ENCODE results near the gene CHD3. TPM values are rescaled to one million over a fixed set of nuclear protein-coding genes. Genes with fewer than 3 reads are reported as not detected.
A peak's percentile ranks its signal among the peaks of the same experiment; 100 is the strongest.

CHD3 gene
- total RNA-seq, 4 donors from 2014 or later, result 78.9 to 117 (median 91.4) TPM

DNA sequence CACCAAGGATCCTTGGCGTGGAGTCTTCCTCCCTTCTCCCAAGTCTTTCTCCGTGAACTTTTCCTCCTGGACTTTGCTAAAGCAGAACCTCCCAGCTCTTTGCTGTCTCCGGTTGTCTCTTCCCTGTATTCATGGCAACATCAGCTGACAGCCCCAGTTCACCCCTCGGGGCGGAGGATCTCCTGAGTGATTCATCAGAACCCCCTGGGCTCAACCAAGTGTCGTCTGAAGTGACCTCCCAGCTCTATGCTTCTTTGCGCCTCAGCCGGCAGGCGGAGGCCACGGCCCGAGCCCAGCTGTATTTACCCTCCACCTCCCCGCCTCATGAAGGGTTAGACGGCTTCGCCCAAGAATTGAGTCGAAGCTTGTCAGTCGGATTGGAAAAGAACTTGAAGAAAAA lies 44.4 kb downstream of the CHD3 start:
- peak; percentile 27 to 34 for DNase-seq
- Histone ChIP-seq H3K4me1 (peaks cover 20 to 23% of the 10 kb centered on the region in 2 donors), H3K4me3 (replicated peaks in 1 of 3) (peak overlapping the region; percentile 56 to 61 (median 57)), H3K27me3 (no peaks in the 10 kb centered on the region), H3K9me3 (no peaks in the 10 kb centered on the region), H3K27ac (no peak overlapping the region), H3K36me3 (peaks cover 9 to 15% of the 10 kb centered on the region in 2 donors)
- WGBS, 2 donors, result 13 to 20% methylated on average over 16 of the region's 16 CpGs
- intact Hi-C loops (cut with DNase I), result no loop called here
- TF ChIP-seq, protein P1, sequence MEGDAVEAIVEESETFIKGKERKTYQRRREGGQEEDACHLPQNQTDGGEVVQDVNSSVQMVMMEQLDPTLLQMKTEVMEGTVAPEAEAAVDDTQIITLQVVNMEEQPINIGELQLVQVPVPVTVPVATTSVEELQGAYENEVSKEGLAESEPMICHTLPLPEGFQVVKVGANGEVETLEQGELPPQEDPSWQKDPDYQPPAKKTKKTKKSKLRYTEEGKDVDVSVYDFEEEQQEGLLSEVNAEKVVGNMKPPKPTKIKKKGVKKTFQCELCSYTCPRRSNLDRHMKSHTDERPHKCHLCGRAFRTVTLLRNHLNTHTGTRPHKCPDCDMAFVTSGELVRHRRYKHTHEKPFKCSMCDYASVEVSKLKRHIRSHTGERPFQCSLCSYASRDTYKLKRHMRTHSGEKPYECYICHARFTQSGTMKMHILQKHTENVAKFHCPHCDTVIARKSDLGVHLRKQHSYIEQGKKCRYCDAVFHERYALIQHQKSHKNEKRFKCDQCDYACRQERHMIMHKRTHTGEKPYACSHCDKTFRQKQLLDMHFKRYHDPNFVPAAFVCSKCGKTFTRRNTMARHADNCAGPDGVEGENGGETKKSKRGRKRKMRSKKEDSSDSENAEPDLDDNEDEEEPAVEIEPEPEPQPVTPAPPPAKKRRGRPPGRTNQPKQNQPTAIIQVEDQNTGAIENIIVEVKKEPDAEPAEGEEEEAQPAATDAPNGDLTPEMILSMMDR (IDR thresholded peaks at IDR 0.05), result peak in 1 of 6 experiments; percentile 8
- no peak for TF ChIP-seq POLR2A (IDR thresholded peaks at IDR 0.05)

DNA sequence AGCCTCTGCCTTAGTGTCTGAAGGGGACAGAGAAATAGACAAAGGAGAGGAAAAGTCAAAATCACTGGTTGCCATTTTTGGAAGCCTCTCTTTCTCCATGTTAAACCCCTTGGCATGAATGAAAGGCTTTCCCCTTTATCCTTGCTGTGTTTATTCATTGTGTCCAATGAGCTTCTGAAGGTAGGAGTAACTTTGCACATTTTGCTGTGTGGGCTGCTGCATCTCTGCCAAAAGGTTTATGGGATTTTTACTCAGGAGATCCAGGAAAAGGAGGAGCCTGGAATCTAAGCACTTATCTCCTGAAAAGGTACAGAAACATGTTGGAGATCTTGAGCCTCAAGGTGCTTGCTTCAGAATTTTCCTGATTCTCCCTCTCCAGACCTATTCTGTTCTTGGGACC lies 47.3 kb downstream of the CHD3 start:
- intact Hi-C loops (cut with DNase I), result no loop called here
- Histone ChIP-seq H3K4me3 (replicated peaks in 1 of 3) (no peak overlapping the region), H3K36me3 (peaks cover 24 to 29% of the 10 kb centered on the region in 2 donors), H3K27me3 (no peaks in the 10 kb centered on the region), H3K4me1 (peaks cover 19 to 22% of the 10 kb centered on the region in 2 donors), H3K27ac (no peak overlapping the region), H3K9me3 (no peaks in the 10 kb centered on the region)
- DNase-seq, result no peak
- no peak for TF ChIP-seq POLR2A (IDR thresholded peaks at IDR 0.05)
- TF ChIP-seq, protein P1 (IDR thresholded peaks at IDR 0.05), result no peak

DNA sequence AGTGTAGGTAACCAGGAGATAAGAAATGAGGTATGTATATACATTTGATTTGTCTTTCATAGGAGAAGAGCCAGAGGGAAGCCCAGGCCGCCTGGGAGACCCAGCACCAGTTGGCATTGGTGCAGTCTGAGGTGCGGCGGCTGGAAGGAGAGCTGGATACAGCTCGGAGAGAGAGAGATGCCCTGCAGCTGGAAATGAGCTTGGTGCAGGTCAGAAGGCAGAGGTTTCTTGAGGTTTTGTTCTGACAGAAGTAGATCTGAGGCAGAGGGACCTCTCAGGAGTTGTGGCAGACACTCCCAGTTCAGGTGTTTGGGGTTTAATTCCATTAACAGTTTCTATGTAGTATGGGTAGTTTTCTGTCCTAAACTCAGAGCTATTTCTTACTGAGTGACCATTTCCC lies 51.4 kb downstream of the CHD3 start:
- DNase-seq, result no peak
- H3K4me3 ChIP-seq (replicated peaks in 1 of 3), result no peak overlapping the region
- intact Hi-C loops (cut with DNase I), result no loop called here
- 96 to 97% methylated on average over 4 of the region's 4 CpGs for WGBS, 2 donors
- H3K27ac ChIP-seq, result no peak overlapping the region
- H3K36me3 ChIP-seq, result peaks cover 52 to 55% of the 10 kb centered on the region in 2 donors
- no peaks in the 10 kb centered on the region for H3K9me3 ChIP-seq
- no peaks in the 10 kb centered on the region for H3K27me3 ChIP-seq
- TF ChIP-seq POLR2A (IDR thresholded peaks at IDR 0.05), result no peak
- TF ChIP-seq, protein P1 (IDR thresholded peaks at IDR 0.05), result no peak
- H3K4me1 ChIP-seq, result no peaks in the 10 kb centered on the region

DNA sequence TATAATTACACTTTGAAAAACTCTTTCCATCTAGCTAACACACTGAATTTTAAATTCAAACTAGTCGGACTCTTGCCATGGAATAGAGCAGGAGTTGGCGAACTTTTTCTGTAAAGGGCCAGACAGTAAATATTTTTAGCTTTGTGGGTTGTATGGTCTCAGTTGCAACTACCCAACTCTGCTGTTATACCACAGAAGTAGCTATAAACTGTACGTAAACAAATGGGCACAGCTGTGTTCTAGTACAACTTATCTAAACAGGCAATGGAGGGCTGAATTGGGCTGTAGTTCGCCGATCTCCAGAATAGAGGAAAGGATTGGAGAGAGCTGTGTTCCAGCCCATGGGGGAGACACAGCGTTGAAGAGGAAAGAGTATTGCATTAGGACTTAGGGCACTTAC lies 52.2 kb downstream of the CHD3 start:
- Histone ChIP-seq H3K36me3 (peaks cover 60 to 62% of the 10 kb centered on the region in 2 donors), H3K27ac (no peak overlapping the region), H3K4me3 (replicated peaks in 1 of 3) (no peak overlapping the region), H3K4me1 (no peaks in the 10 kb centered on the region), H3K9me3 (no peaks in the 10 kb centered on the region), H3K27me3 (no peaks in the 10 kb centered on the region)
- intact Hi-C loops (cut with DNase I), result no loop called here
- no peak for TF ChIP-seq POLR2A (IDR thresholded peaks at IDR 0.05)
- TF ChIP-seq, protein P1 (IDR thresholded peaks at IDR 0.05), result no peak
- WGBS, 2 donors, result 93 to 95% methylated on average over 6 of the region's 6 CpGs
- DNase-seq, result no peak

DNA sequence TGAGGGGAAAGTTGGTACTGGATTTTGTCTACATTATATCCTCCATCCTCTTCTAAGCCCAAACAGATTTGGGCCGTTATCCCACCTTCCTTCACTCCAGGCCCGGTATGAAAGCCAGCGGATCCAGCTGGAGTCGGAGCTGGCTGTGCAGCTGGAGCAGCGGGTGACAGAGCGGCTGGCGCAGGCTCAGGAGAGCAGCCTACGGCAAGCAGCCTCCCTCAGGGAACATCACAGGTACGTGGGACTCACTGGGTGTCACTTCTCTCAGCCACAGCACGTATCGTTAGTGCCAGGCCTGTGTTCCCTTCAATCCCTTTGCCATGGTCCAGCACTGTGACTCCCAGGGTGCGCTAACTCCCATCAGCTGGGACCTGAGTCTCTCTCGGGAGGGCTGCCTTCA lies 54.7 kb downstream of the CHD3 start:
- Histone ChIP-seq H3K27ac (no peak overlapping the region), H3K4me3 (replicated peaks in 1 of 3) (no peak overlapping the region), H3K4me1 (no peaks in the 10 kb centered on the region), H3K36me3 (peaks cover 60 to 72% of the 10 kb centered on the region in 2 donors), H3K9me3 (no peaks in the 10 kb centered on the region), H3K27me3 (no peaks in the 10 kb centered on the region)
- no peak for TF ChIP-seq POLR2A (IDR thresholded peaks at IDR 0.05)
- TF ChIP-seq, protein P1 (IDR thresholded peaks at IDR 0.05), result no peak
- no peak for DNase-seq
- intact Hi-C loops (cut with DNase I), result no loop called here
- 86 to 88% methylated on average over 11 to 13 of the region's 13 CpGs for WGBS, 2 donors

Measured in thyroid gland (tissue), 4 donors.